MCF 10A (cell line): ENCODE data around the gene NEU2. TPM values are rescaled to one million over a fixed set of nuclear protein-coding genes. Genes with fewer than 3 reads are reported as not detected.

Source experiments
- BruUV-seq: library from RNA; stranded (reverse); fragments of 400-500 nt; replicated peaks from 2 replicates; lab custom pipeline; 2021; lab: Mats Ljungman, UMichigan
- CTCF ChIA-PET: fragments of 300-600 bp; sonication (Branson Sonifier 250); formaldehyde crosslinking; extraction: SDS; loops from one replicate; lab custom pipeline; 2021; ENCODE audit warnings: antibody characterized with exemption, inconsistent platforms; lab: Yijun Ruan, JAX
- POLR2A ChIA-PET: fragments of 300-600, 350-650 bp; sonication (Branson Sonifier 250); formaldehyde crosslinking; extraction: SDS; loops from one replicate; lab custom pipeline; 2020; ENCODE audit warnings: antibody characterized with exemption, inconsistent platforms; lab: Yijun Ruan, JAX
- DNase-seq: peaks from one replicate; pipeline ENCODE4 v3.0.0-alpha.2; 2018; ENCODE audit not compliant: unreplicated experiment
- H3K27ac Mint-ChIP-seq: one replicate; pipeline ENCODE4 v1.8.0; 2022; ENCODE audit warnings: mild to moderate bottlenecking, low read depth, mixed read lengths; ENCODE audit not compliant: unreplicated experiment
- H3K27me3 Mint-ChIP-seq: one replicate; pipeline ENCODE4 v1.8.0; 2022; ENCODE audit warnings: mixed read lengths; ENCODE audit not compliant: insufficient read depth, unreplicated experiment
- H3K36me3 Mint-ChIP-seq: one replicate; pipeline ENCODE4 v1.8.0; 2022; ENCODE audit warnings: mild to moderate bottlenecking, moderate library complexity, mixed read lengths; ENCODE audit not compliant: insufficient read depth, unreplicated experiment
- H3K4me1 Mint-ChIP-seq: one replicate; pipeline ENCODE4 v1.8.0; 2022; ENCODE audit warnings: mixed read lengths; ENCODE audit not compliant: insufficient read depth, unreplicated experiment
- H3K4me3 Mint-ChIP-seq: one replicate; pipeline ENCODE4 v1.8.0; 2022; ENCODE audit warnings: mild to moderate bottlenecking, moderate library complexity, mixed read lengths; ENCODE audit not compliant: unreplicated experiment
- H3K9me3 Mint-ChIP-seq: one replicate; pipeline ENCODE4 v1.8.0; 2022; ENCODE audit warnings: mixed read lengths; ENCODE audit not compliant: unreplicated experiment
- intact Hi-C: fragments of 100-400 bp; cut with micrococcal nuclease; formaldehyde crosslinking; loops from 2 replicates; pipeline ENCODE4 v1.14.1; 2022
- total RNA-seq: library from RNA; stranded (reverse); gene quantifications from 2 replicates; pipeline ENCODE4 v1.2.3, GENCODE V29; 2022
- TF ChIP-seq, protein P1 (sequence below): fragments of 200-600 bp; IDR thresholded peaks from one replicate; pipeline ENCODE4 v1.8.0; 2022; ENCODE audit warnings: antibody characterized with exemption, mild to moderate bottlenecking; ENCODE audit not compliant: unreplicated experiment

The NEU2 gene
- total RNA-seq, 1 experiment from 2014 or later, result not detected

- Mint-ChIP-seq H3K27me3 (no peaks in the 10 kb centered on the region), H3K9me3 (no peaks in the 10 kb centered on the region), H3K36me3 (no peaks in the 10 kb centered on the region), H3K4me3 (no peak overlapping the region), H3K27ac (no peak overlapping the region), H3K4me1 (peaks cover 7% of the 10 kb centered on the region)
- DNase-seq, result no peak
- BruUV-seq, result no TSS peak
- POLR2A ChIA-PET, result interaction anchor here (0.7 kb wide), 1 partner anchor 27 kb away, joined by 4 read pairs; no protein-coding TSS in a partner anchor
- CTCF ChIA-PET, result interaction anchor here (0.6 kb wide), 1 partner anchor 80 kb away, joined by 4 read pairs; no protein-coding TSS in a partner anchor
- intact Hi-C loops, result no loop called here
- TF ChIP-seq, protein P1, sequence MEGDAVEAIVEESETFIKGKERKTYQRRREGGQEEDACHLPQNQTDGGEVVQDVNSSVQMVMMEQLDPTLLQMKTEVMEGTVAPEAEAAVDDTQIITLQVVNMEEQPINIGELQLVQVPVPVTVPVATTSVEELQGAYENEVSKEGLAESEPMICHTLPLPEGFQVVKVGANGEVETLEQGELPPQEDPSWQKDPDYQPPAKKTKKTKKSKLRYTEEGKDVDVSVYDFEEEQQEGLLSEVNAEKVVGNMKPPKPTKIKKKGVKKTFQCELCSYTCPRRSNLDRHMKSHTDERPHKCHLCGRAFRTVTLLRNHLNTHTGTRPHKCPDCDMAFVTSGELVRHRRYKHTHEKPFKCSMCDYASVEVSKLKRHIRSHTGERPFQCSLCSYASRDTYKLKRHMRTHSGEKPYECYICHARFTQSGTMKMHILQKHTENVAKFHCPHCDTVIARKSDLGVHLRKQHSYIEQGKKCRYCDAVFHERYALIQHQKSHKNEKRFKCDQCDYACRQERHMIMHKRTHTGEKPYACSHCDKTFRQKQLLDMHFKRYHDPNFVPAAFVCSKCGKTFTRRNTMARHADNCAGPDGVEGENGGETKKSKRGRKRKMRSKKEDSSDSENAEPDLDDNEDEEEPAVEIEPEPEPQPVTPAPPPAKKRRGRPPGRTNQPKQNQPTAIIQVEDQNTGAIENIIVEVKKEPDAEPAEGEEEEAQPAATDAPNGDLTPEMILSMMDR, result no peak
Measured at GRCh38 chr2:233058717-233059546, 26.5 kb downstream of the NEU2 start.

GRCh38 chr2:233059547-233059796 lies 27.0 kb downstream of the NEU2 start:
- TF ChIP-seq, protein P1, result no peak
- no peaks in the 10 kb centered on the region for H3K27me3 Mint-ChIP-seq
- CTCF ChIA-PET, result interaction anchor here (0.6 kb wide), 1 partner anchor 81 kb away, joined by 4 read pairs; no protein-coding TSS in a partner anchor
- no peak for DNase-seq
- POLR2A ChIA-PET, result interaction anchor here (0.7 to 1.2 kb wide), 2 partner anchors 12 to 26 kb away, joined by 4 read pairs; no protein-coding TSS in a partner anchor
- H3K36me3 Mint-ChIP-seq, result no peaks in the 10 kb centered on the region
- no peak overlapping the region for H3K27ac Mint-ChIP-seq
- no peaks in the 10 kb centered on the region for H3K9me3 Mint-ChIP-seq
- no peak overlapping the region for H3K4me3 Mint-ChIP-seq
- no TSS peak for BruUV-seq
- peaks cover 4% of the 10 kb centered on the region for H3K4me1 Mint-ChIP-seq
- intact Hi-C loops, result no loop called here

DNA sequence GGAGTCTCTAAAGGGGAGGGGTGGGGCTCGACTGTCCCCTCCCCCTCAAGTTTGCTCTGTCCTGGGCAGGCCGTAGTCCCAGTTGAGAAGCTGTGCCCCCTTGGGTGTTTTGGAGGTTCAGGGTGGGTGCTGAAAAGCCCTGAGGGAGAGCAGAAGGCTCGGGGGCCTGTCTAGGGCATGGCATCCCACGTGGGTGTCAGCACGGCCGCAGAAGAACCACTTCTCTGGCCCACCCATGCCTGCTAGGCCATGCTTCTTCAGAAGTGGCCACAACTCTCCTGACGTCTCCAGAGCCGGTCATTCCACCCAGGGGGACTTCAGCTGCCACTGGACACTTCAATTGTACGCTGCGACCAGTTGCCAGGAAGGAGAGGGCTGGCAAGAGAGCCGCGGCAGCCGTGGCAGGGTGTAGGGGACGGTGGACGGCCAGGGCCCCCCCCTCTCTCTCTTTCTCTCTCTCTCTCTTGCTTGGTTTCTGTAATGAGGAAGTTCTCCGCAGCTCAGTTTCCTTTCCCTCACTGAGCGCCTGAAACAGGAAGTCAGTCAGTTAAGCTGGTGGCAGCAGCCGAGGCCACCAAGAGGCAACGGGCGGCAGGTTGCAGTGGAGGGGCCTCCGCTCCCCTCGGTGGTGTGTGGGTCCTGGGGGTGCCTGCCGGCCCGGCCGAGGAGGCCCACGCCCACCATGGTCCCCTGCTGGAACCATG lies 27.5 kb downstream of the NEU2 start, which contains the start of gene INPP5D:
INPP5D (plus strand) TSS at position 546 of the 704 bp plus-strand sequence; CDS start at position 683, 137 bp downstream.
- Mint-ChIP-seq H3K36me3 (no peaks in the 10 kb centered on the region), H3K4me3 (no peak within 1 kb of the TSS), H3K27me3 (no peaks in the 10 kb centered on the region), H3K27ac (no peak within 1 kb of the TSS), H3K4me1 (no peaks in the 10 kb centered on the region), H3K9me3 (no peaks in the 10 kb centered on the region)
- TF ChIP-seq, protein P1, result no peak
- intact Hi-C loops, result no loop called here
- ChIA-PET CTCF (interaction anchor here (0.6 to 0.7 kb wide), 3 partner anchors 22 to 341 kb away, joined by 3 to 4 read pairs (median 3); no protein-coding TSS in a partner anchor), POLR2A (interaction anchor here (0.7 to 1.2 kb wide), 2 partner anchors 12 to 1904 kb away, joined by 3 to 4 read pairs; no protein-coding TSS in a partner anchor)
- BruUV-seq, result no TSS peak
- no peak for DNase-seq
